ENCODE results near the gene RACK1.
"Not testable (repeated sequence)": the region's sequence is repeated elsewhere in the genome, so short reads cannot be mapped to it uniquely, and the experiment has no call there.

RACK1 gene

DNA sequence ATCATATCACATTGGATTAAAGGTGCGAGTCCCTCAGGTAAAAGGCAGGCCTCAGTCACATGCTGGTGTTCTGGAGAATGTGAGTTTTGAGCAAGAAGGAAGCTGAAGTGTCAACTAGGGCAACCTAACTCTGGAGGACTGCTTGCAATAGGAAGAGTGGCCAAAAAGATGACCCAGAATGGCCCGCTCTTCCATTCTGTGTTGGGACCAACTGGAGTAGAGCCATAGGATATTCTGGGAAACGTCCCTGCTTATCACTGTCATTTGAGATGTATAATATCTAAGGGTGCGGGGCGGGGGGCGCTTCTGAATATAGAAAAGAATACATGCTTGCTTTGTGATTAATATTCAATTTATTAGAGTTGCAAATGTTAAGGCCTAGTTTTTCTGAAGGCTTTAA lies 31.6 kb downstream of the RACK1 start:
- DNase-seq, result no peak

DNA sequence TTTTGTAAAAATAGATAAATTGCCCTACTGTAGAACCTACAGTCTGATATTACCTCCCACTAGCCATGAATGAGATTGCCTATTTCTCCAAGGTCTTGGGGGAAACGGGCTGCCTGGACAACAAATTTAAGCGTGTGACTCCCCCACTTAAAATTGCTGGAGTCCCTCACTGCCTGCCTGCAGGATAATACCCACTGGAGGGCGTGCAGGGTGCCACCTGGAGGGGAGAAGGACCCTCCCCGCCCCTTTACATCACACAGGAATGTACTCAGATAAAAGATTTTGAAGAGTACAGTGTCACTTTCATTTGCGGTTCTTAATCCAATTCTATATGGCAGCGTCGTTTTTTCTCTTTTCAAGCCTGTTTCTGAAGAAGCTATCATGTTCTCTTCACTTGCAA lies 32.5 kb downstream of the RACK1 start:
- no peak for DNase-seq

DNA sequence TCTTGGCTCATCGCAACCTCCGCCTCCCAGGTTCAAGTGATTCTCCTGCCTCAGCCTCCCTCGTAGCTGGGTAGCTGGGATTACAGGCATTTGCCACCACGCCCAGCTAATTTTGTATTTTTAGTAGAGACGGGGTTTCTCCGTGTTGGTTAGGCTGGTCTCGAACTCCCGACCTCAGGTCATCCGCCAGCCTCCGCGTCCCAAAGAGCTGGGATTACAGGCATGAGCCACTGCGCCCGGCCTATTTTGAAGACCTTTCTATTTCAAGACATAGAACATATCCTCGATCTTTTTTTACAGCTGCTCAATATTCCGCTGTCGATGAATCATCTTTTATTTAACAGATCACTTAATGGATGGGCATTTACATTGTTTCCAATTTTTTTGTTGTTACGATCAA lies 33.0 kb downstream of the RACK1 start:
- not testable (repeated sequence) for DNase-seq

DNA sequence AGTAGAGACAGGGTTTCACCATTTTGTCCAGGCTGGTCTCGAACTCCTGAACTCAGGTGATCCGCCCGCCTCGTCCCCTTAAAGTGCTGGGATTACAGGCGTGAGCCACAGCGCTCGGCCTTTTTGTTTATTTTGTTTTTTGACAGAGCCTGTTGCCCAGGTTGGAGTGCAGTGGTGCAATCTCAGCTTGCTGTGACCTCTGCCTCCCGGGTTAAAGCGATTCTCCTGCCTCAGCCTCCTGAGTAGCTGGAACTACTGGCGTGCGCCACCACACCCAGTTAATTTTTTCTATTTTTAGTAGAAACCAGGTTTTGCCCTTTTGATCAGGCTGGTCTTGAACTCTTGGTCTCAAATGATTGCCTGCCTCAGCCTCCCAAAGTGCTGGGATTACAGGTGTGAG lies 33.6 kb downstream of the RACK1 start:
- DNase-seq, result not testable (repeated sequence)

DNA sequence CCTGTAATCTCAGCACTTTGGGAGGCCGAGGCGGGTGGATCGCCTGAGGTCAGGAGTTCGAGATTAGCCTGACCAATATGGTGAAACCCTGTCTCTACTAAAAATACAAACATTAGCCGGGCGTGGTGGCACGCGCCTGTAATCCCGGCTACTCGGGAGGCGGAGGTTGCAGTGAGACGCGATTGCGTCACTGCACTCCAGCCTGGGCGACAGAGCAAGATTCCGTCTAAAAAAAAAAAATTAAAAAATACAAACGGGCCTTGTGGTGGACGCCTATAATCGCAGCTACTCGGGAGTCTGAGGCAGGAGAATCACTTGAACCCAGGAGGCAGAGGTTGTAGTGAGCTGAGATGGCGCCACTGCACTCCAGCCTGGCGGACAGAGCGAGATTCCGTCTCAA lies 34.7 kb downstream of the RACK1 start:
- not testable (repeated sequence) for DNase-seq

DNA sequence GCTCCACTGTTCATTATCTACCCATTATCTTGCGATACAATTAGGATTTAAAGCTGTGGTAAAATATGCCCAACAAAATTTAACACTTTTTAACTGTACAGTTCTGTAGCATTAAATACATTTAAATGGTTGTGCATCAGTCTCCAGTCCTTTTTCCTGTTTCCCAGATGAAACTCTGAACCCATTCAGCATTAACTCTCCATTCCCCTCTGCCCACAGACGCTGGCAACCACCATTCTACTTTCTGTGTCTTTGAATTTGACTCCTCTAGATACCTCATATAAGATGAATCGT lies 35.8 kb downstream of the RACK1 start:
- DNase-seq, result no peak

DNA sequence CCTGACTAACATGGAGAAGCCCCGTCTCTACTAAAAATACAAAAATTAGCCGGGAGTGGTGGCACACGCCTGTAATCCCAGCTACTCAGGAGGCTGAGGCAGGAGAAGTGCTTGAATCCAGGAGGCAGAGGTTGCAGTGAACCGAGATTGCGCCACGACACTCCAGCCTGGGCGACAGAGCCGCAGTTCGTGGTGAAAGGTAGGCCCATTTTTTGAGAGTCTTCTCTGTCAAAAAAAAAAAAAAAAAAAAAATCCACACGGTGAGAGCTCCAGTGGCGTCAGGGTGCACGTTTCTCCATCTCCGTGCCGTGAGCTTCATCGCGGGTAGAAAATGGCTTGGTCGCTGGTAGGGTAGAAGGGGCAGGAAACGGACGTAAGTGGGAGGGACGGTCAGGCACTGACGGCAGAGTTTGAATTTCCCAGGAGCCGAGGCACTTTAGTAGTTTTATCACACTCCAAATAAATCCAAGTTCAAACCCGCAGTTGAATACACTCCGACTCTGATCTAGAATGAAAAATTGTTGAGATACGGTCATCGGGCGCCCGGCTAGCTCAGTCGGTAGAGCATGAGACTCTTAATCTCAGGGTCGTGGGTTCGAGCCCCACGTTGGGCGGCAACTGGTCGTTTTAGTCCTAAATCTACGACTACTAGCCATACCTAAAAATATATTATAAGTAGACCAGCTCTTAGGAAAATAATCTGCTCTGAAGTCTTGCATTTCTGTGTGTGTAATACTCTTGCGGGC lies 36.3 kb downstream of the RACK1 start:
- peak; percentile 90 to 97 for DNase-seq

DNA sequence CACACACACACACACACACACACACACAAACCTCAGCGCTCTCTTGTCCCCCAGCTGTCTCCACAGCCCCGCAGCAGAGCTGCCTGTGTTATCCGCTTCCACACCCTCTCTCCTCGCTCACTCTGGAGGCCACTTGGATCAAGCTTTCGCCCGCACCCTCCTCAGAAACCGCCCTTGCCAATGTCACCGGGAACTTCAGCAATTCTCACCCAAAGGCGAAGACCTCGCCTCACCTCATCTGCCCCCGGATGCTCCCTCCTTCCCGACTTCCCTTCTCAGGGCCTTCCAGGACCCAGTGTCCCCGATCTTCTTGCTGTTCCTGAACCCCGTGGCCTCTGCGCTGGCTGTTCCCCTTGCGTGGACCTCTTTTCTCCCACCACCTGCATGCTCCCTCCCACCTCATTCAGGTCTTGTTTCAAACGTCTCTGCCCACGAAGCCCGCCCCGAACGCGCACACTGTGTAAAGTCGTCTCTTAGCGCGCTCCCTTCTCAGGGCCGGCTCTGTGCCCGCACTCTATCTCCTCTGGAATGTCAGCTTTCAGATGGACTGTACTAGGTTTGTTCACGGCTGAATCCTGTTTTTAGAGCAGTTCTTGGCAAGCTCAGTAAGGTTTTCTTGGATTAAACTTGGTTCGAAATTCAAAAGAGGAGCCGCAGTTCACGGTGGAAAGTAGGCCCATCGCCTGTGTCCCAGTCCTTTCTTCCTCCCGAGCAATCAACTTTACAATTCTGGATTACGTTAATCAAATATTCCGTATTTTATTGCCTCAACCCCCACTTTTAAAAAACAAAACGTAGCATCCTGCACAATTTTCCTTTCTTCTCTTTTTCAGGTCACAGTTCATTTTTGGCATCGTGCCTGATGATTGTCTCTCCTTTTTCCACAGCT lies 37.7 kb downstream of the RACK1 start:
- peak in 1 of 2 donors; percentile 43 for DNase-seq

DNA sequence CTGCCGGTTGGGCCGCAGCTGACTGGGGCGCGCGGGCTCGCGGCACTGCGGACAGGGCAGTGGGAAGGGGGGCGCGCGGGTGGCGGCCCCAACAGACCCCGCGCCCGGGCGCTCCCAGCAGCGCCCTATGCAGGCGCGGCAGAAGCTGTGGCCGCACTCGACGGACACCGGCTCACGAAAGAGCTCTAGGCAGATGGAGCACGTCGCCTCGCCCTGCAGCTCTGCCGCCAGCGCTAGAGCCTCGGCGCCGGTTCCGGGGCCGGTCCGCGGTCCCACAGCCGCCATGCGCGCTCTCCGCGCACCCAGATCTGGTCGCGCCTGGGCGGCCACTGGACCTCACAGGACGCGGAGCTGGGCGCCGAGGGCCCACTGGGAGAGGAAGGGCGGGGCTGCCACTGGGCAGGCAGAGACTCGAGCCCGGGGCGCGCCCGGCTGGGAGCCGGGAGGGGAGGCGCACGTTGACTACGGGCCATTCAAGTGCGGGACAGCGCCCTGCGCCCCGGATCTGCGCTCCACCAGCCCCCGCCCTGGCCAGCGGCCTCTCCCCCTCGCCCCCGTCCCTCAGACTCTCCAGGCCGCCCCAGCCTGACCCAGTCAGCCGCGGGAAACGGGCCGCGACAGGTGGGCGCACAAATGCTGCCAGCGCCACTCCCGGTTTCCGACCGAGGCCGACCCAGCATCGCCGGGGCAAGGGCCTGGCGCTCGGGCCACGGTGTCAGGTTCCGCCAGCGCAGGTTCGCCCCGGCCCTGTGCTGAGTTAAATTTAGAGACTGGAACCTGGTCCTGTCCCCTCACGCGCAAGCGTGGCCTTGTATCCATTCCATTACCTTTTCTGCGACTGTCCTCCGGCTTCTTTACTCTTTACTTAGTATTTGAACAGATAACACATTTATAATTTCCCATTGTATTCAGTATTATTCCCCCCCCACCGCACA lies 38.6 kb downstream of the RACK1 start, which contains the start of gene TRIM7:
Gene TRIM7, minus strand, starts transcription at position 371 of the 935 bp plus-strand sequence. Its CDS starts 86 bp downstream, at position 285.
- peak in 1 of 2 donors; percentile 53 for DNase-seq

DNA sequence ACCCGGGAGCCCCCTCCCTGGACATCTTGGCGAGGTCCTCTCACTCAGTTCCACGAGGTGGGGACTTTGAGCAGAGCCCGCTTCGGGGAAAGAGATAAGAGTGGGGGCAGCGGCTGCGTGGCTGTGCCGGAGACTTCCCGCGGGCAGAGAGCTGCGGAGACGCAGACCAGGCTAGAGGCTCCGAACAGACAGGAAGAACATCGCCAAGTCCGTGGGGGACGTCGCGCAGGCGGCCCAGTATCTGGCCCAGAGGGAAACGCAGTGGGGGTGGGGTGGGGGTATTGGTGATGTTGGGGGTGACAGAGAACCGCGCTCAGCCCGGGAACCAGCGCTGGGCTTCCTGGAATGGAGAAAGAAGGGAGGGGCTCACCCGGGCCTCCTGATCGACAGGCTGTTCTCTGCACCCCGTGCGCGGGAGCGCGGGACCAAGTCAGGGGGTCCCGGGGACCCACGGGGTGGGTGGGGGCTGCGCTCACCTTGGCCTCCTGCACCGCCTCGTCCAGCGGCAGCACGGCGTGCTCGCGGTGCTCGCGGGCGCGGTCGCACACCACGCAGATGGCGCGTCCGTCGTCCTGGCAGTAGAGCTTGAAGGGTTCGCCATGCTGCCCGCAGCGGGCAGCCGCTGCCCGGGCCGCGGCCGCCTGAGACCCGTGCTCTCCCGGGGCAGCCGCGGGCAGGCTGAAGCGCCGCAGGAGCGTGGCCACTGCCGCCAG lies 39.4 kb downstream of the RACK1 start:
- DNase-seq, result peak; percentile 29 to 34

DNA sequence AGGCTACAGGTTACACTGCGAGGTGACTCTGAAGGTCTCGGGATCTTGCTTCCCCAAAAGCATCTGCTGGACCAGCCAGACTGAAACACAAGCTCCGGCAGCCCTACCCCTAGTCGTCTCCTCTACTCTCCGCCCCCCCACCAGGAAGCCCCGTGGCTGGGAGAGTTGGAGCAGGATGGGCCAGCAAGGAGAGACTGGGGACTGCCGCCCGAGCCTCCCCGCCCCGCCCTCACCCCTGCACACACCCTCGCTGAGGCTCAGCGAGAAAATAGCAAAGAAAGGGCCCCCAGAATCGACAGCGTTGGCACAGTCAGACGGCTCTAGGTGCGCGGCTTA lies 40.0 kb downstream of the RACK1 start:
- no peak for DNase-seq

DNA sequence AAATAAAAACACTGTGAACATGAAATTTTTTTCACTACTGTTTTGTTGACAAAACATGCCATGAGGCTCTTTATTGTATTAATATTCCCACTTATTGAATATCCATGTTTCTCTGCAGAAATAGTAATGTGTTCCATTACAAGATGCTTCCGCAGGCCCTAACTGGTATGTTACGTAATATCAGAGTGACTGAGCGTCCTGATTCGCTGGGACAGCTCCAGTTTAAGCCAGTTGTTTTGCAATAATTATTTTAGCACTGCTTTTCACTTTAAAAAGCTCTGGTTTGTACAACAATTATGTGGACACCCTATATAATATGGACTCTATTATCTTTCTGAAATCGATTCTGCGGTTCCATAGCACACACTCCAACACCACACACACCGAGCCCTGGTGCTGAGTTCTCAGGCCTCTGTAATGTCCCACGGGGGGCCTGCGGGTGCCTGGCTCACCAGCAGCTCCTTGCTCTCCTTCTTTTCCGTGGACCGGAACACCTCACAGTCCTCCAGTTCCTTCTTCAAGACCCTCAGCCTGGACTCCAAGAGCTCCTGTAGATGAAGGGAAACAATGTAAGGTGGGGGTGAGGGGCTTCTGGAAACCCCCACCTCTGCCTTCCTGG lies 40.5 kb downstream of the RACK1 start:
- no peak for DNase-seq

DNA sequence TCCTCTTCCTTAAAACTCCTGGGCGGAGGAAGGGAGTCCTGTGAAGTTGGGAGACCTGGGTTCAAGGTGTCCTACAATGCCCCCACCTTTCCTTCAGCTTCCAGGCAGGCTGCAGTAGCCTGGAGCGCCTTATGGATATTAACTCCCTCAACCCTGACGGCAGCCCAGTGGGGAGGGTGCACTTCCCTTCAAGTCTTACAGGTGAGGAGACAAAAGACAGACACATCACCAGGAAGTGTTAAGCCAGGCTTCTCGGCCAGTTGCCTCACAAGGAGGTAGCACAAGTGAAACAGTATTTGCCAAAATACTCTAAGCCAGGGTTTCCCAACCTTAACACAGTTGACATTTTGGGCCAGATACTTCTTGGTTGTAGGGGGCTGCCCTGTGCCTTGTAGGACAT lies 42.9 kb downstream of the RACK1 start:
- no peak for DNase-seq

DNA sequence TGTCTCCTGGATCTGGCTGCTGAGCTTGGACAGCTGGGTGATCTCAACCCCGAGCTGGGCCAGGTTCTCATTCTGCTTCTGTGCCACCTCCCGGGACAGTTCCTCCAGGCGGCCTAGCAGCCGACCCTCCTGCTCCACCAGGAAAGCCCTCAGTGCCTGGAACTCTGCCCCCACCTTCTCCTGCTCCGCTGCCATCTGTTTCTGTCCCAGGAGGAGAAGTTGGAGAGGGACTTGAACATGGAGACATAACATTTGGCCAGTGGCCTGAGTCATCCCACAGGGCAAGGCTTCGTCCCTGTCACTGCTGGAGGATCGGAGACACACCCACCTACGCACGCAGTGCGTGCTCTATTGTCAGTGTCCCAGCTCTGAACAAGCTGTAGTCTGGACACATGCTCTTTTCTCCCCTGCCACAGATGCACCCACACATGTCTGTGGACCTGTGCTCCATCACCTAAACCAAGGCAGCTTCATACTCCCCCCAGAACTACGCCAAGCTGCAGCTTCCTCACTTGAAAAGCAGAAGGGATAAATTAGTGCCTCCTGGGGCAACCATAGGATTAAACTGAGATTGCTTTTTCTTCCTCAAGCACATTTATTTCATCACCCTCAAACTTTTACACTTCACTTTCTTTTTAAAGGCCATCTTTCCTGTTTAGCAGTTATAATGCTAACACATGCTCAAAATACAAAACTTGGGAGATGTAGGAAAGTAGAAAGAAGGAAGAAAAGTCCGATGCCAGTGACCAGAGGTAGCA lies 43.6 kb downstream of the RACK1 start:
- no peak for DNase-seq

DNA sequence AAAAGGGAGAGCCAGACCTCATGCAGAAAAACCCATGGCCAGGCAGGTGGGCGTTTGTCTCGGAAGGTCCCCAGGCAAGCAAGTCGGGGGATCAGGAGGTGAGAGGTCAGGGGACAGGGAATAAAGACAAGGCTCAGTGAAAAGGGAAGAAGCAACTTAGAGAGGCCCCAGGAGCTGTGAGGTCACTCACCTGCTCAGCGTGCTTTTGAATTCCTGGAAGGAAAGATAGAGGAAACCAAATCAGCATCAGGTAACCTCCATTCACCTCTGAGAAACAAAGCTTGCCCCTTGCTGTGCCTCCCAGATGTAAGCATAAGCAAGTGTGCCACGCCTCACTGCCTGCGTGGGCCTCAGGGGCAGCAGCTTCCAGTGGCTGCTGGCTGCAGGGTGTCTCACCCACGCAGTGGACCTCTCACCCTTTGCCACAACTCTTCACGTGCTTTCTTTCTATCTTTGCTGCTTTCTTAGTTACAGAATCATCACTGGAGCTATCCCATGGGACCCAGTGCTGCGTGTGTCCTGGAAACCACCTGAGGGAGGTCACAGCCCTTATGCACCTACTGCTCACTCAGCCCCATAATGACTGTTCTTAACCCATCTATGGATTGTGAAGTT lies 44.7 kb downstream of the RACK1 start:
- no peak for DNase-seq

DNA sequence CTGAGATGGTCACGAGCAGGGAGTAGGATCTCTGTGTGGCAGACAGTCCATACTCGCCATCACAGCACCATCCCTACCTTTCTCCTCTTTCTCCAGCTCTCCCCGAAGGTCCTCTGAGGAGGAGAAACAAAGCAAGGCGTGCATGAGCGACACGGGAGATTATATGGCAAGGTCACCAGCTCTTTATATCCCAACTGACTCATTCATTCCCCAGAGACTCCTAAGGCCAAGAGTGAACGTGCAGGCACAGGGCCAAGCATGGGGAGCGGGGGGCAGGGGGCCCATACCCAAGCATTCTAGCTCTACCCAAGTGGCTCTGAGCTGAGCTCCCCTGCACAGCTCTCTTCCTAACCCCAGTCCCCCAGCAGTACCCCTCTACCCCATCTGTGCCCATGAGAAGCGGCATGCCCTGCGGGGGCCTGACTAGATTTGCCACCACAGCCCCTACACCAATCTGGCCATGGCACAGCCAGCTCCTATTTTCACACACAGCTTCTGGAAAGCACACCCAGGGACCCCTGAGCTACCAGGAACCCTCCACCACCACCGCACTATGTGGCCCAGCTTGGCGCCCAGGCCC lies 45.5 kb downstream of the RACK1 start:
- DNase-seq, result no peak

DNA sequence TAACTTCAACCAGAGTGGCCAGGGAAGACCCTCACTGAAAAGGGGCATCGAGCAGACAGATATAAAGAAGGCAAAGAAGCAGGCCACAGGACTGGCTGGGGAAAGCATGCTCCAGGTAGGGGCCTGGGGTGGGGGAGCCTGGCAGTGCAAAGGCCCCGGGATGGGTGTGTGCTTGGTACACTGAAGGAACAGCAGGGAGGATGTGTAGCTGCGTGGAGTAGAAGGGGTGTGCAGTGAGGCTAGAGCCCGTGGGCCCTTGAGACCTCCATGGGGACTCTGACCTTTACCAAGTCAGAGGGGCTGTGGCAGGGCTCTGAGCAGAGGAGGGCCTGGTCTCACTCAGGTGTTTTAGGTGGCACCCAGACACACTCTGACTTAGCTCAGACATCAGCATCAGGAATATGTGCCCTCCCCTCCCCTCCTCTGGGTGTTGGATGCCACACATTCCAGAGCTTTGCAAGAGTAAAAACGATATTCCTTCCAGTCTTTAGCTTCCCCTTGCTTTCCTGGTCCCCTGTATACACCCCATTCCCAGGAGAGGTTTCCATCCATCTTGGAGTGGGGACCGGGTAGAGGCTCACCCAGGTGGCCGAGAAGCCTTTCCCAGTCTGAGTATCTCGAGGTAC lies 46.3 kb downstream of the RACK1 start:
- no peak for DNase-seq

DNA sequence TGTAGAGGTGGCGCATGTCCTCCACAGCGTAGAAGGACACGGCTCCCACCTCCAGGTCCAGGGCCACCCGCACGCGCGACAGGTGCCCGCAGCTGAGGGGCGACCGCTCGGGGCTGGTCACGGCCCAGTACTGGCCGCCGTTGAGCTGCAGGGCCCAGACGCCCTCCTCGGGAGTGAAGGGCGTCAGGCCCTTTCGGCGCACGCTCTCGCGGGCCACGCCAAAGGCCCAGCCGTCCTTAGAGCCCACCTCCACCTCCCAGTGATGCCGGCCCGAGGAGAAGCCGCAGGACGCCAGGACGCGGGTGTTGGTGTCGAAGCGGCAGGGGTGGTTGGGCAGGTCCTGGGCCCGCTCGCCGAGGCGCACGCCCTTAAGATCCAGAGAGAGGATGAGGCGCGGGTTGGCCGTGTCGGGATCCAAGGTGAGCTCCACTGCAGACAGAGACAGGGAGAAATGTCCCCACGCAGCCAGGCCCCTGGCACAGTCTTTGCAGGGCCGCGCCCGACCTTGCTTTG lies 48.4 kb downstream of the RACK1 start:
- DNase-seq, result no peak

DNA sequence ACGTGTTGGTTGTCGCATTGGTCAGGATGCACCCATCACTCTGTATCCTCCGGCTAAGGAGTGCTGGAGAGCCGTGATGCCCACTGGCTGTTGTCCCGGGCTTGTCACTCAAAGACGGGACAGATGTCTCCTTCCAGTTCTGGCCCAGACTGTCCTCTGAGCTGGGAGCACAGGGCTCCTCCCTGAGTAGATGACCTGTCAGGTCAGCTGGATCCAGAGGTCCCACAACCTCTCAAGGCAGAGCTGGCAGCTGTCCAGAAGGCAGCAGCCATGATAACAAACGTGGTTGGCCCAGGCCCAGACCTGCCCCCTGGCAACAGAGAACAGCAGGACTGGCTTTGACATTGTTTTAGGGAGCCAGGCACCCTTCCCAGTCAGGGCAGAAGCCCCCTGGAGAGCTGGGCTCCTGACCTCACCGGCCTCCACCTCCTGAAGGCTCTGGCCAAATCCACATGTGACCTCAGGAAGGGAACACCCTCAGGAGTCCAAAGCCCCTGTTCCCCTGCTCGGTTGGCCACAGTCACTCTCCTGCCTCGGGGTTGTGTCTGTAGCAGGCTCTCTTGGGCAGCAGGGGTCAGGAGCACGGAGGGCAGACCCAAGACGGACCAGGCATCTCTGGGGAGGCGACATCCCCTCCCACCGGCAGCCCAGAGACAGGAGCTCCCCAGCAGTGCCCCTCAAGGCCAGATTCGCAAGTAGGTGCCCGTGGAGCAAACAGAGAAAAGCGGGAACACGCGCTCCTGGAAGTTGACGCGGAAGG lies 49.0 kb downstream of the RACK1 start:
- DNase-seq, result no peak
